DMS 273 treated with DMSO at 0.1 percent for 48 hours (cell line): ENCODE measurements around the gene COL4A5.
A peak's percentile ranks its signal among the peaks of the same experiment; 100 is the strongest.
"Not testable (repeated sequence)": the region's sequence is repeated elsewhere in the genome, so short reads cannot be mapped to it uniquely, and the experiment has no call there.

ENCODE experiments used
- DNase-seq: peaks from one replicate; lab custom pipeline; 2025; lab: John Stamatoyannopoulos, UW

Gene COL4A5

DNA sequence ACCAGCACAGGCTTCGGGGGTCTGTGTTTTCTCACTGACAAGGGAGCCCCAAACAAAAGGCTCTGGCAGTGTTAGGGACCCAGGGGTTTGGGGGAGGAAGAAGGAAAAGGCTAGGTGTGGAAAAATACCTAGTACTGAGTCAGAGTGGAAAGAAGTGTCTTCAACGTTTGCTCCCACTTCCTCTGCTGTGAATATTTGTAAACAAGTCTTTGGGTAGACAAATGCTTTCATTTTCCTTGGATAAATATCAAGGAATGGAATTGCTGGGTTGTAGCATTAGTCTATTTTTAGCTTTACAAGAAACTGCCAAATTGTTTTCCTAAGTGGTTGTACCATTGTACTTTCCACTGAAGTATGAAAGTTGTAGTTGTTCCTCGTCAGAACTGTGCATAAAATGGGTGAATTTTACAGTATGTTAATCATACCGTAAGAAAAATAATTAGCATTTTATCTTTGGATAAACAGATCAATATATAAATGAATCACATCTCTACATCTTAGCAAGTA, 17.4 kb downstream of the COL4A5 start:
- no peak for DNase-seq

DNA sequence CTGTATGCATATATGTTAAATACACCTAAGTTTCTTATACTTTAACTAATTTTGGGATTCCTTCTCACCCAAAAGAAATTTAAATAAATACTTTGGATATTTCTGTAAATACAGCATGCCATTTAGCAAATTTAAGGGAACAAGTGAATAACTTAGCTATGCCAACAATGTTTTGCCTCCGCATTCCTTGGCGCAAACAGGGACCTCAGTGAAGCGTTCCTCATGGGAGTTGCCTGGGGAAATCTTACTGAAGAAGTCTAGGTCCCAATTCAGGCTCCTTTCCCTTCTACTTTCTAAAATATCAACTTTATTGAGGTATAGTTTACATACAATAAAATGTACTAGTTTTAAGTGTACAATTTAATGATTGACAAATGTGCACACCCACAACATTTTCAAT, 25.0 kb downstream of the COL4A5 start:
- DNase-seq, result no peak

- DNase-seq, result no peak
These were observed 28.8 kb downstream of the COL4A5 start for GRCh38 chrX:108468486-108468885.

GRCh38 chrX:108473979-108474378, 34.3 kb downstream of the COL4A5 start:
- no peak for DNase-seq

DNA sequence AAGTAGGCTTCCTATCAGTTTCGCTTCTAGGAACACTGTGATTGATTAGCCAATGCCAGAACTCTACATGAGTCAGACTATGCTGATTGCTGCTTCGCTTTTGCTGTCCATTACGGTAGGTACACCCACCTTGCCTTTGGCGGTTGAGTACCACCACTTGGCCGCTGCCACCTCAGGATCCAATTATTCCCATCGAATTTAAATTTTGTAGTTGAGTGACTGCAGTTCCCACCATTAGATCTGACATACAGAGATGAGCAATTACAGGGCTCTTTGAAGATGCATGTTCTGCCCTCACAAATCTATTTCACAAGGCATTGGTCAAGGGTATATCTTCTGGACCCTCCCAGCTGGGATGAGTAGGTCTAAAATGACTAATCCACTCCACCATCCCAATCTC, 41.9 kb downstream of the COL4A5 start:
- not testable (repeated sequence) for DNase-seq

DNA sequence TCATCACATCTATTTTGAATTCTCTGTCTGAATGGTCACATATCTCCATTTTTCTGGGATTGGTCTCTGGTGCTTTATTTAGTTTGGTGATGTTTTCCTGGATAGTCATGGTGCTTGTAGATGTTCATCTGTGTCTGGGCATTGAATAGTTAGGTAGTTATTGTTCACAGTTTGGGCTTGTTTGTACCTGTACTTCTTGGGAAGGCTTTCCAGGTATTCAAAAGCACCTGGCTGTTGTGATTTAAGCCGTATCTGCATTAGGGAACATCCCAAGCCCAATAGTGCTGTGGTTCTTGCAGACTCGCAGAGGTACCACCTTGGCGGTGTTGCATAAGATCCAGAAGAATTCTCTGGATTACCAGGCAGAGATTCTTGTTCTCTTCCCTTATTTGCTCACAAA, 44.6 kb downstream of the COL4A5 start:
- DNase-seq, result no peak

DNA sequence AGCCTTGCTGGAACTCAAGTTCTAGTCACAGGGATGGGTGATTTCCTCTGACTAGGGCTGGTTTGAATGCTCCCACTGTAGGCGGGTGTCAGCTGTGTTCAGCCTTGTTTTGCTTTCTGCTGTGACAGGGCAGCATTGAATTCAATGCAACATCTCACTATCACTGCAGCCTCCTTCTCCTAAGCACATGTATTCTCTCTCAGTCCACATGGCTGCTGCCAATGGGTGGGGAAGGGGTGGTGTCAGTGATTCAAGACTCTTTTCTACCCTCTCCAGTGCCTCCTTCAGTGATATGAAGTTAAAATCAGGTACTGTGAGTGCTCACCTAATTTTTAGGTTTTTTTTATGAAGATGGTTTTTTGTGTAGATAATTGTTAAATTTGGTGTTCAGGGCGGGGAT, 46.3 kb downstream of the COL4A5 start:
- no peak for DNase-seq

DNA sequence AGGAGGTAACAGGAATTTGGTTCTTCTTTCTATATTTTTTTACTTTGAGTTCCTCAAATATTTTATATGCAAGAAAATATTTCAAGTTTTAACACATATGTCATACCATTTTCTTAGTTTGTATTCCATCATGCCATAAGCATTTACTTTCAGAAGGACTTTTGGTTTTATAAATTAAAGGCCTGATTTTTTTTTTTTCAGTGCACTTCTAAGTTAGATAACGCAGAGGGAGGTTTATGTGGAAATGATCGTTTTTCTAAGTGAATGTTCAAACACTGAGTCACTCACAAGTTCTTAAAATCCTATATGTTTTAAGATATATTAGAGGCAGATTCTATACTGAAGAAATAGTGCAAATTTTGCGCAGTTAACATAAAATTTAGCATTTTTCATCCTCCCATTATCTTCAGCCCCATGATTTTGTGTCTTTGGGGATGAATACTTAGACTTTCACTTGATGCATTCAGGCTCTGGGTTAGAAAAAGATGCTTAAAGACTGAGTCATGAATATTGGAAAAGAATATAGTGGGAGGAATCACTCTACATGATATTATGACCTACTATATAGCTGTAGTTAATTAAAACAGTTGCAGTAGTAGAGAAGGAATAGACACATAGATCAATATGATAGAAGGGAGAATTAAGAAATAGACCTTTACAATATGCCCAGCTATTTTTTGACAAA, 54.9 kb downstream of the COL4A5 start:
- no peak for DNase-seq

GRCh38 chrX:108511721-108512120, 72.1 kb downstream of the COL4A5 start:
- no peak for DNase-seq

DNA sequence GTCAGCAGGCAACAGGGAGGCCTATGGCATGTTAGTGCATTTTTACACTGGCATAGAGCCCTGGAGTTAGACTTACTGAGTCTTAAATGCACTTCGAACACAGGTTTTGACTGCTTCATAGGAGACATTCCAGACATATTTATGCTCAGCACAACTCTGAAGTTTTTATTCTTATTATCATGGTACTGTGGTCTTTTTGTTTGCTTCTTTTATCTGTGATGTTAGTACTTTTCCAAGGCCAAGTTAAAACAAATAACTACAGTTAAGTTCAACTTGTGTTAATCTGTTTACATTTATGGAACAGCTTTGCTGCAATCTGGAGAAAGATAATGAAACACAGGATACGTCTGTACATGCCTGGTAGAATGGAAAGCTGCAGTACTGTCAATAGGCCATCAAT, 76.5 kb downstream of the COL4A5 start:
- DNase-seq, result no peak

GRCh38 chrX:108527724-108528123, 88.1 kb downstream of the COL4A5 start:
- DNase-seq, result no peak

DNA sequence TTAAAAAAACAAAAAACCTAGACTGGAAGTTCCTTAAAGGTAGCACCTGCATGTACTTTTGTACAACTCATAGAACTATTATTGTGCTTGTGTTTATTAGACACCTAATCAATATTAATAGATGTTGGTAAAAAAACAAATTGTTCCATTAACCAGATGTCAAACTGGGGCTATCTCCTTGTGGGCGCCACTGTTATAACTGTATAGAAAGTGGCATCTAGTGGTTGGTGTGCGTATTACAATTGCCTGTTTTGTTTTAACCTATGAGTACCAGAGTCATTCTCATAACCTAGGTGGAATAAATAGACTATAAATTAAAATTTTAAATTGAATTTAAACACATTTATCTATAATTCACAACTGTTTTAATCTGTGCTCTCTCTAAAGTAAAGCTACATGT, 97.4 kb downstream of the COL4A5 start:
- DNase-seq, result peak; percentile 11

- no peak for DNase-seq
These were observed 101.6 kb downstream of the COL4A5 start for GRCh38 chrX:108541286-108541685.

DNA sequence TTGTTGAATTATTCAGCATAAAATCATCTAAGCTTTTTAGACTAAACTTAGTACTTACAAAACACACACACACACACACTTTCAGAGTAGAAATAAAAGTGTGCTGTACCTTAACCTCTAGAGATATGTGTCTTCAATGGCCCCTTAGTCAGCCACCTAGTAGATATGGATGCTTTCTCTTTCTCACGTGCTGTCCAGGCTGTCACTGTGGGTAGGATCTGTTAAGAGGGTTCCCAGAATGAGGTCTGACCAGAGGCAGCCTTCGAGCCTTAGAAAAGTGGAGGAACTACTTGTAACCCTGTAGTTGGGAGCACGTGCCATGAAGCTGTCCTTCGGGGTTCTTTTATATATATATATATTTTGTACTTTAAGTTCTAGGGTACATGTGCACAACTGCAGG, 117.9 kb downstream of the COL4A5 start:
- no peak for DNase-seq

- no peak for DNase-seq
These were observed 118.6 kb downstream of the COL4A5 start for GRCh38 chrX:108558217-108558616.

GRCh38 chrX:108573136-108573535, 133.5 kb downstream of the COL4A5 start:
- DNase-seq, result no peak

GRCh38 chrX:108582151-108582550, 142.5 kb downstream of the COL4A5 start:
- no peak for DNase-seq

DNA sequence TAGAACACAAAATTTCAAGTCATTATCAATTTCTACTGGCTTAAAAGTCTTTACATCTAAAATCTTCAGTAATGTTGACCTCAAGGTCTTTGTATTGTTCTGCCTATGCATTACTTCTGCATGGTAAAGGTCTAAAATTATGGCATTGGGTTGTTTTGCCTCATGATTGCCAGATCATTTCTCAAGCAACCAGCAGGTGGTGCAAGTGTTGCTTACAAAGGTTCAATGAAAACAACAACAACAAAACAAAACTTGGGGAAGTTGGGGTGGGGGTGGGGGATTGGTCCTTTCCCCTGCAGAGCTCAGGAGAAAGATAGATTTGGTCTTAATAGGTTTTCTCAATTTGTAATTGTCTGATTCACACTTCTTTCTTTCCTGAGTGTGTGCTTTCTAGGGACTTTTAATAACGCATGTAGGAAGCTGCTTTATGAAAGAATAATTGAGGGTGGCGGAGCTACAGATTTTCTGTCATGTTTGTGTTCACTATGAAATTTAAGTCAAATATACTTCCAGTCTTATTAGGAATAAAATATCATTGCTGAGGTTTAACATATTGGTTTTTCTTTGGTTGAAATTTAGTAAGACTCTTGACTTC, 145.1 kb downstream of the COL4A5 start:
- no peak for DNase-seq

GRCh38 chrX:108590496-108590895, 150.9 kb downstream of the COL4A5 start:
- DNase-seq, result no peak

DNA sequence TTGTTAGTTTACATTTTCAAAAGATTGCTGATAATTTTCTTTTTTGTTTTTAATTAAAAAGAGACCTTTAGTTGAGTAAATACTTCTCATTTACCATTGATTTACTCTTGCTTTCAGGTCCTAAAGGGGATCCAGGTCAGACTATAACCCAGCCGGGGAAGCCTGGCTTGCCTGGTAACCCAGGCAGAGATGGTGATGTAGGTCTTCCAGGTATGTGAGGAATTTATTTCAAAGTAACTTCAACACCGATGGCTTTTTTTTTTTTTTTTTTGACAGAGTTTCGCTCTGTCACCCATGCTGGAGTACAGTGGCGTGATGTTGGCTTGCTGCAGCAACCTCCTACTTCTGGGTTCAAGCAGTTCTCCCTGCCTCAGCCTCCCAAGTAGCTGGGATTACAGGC, 161.6 kb downstream of the COL4A5 start:
- no peak for DNase-seq

GRCh38 chrX:108610141-108610540, 170.5 kb downstream of the COL4A5 start:
- no peak for DNase-seq

- no peak for DNase-seq
These were observed 175.0 kb downstream of the COL4A5 start for GRCh38 chrX:108614616-108615015.

DNA sequence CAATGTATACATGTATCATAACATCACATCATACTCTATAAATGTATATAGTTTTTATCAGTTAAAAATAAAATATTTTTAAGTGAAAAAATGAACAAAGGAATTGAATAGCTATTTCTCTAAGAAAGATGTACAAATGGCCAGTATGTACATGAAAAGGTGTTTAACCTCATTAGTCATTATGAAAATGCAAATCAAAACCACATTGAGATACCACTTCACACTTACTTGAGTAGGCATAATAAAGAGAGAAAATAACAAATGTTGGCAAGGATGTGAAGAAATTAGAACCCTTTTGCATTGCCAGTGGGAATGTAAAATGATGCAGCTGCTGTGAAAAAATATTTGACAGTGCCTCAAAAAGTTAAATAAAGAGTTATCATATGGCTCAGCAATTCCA, 201.2 kb downstream of the COL4A5 start:
- DNase-seq, result no peak
